Measurements from ENCODE around the gene AFF3. TPM values are rescaled to one million over a fixed set of nuclear protein-coding genes. Genes with fewer than 3 reads are reported as not detected.

The AFF3 gene
- total and polyA plus RNA-seq, 10 of the 15 experiments (the other 5 are each of a cell fraction or from before 2014, with no cell fraction given) = 0.26 to 5.5 (median 3.0) TPM

GRCh38 chr2:99822474-99823207 lies 319.7 kb downstream of the AFF3 start:
- 55% methylated on average over 9 of the region's 9 CpGs for WGBS (ENCODE audit: insufficient coverage, insufficient replicate concordance, low lambda C conversion rate, missing lambda C conversion rate)
- Histone ChIP-seq H4K20me1 (ENCODE audit: control insufficient read depth, insufficient read depth) (no peaks in the 10 kb centered on the region), H3K27ac (ENCODE audit: control insufficient read depth, insufficient read depth) (no peak overlapping the region), H3K4me3 (no peak overlapping the region), H3K4me1 (ENCODE audit: control insufficient read depth, insufficient read depth, low read length) (no peaks in the 10 kb centered on the region), H3K36me3 (ENCODE audit: control insufficient read depth in 2 of 2, insufficient read depth in 2 of 2, low read length in 1 of 2) (no peaks in the 10 kb centered on the region), H3K9ac (ENCODE audit: control insufficient read depth, insufficient read depth, low read length) (no peak overlapping the region), H2AFZ (ENCODE audit: control insufficient read depth, low read depth, low read length) (no peak overlapping the region), H3K9me3 (replicated peaks; ENCODE audit: control insufficient read depth, insufficient read depth, low read length) (no peaks in the 10 kb centered on the region), H3K27me3 (replicated peaks in 1 of 2; ENCODE audit: control insufficient read depth in 2 of 2, insufficient read depth in 2 of 2, low read length in 1 of 2) (no peaks in the 10 kb centered on the region), H3K79me2 (ENCODE audit: control insufficient read depth, insufficient read depth, low read length) (no peaks in the 10 kb centered on the region), H3K4me2 (ENCODE audit: control insufficient read depth, insufficient read depth) (no peak overlapping the region)
- CTCF ChIA-PET = no interaction called here
- DNase-seq (ENCODE audit: low read depth, low spot score) (no peak), ATAC-seq (no peak), FAIRE-seq (no peak)
- RAD21 ChIA-PET (ENCODE audit: unreplicated experiment) = no interaction called here
- TF ChIP-seq ZBTB33 (IDR thresholded peaks at IDR 0.05) = no peak
- TF ChIP-seq TAF1 (IDR thresholded peaks at IDR 0.05; ENCODE audit: borderline replicate concordance, low read depth, low read length) = no peak
- TF ChIP-seq BCL3 (IDR thresholded peaks at IDR 0.05; ENCODE audit: borderline replicate concordance, insufficient read depth, low read depth, low read length, poor library complexity, severe bottlenecking) = no peak
- TF ChIP-seq ZBTB11 (CRISPR knock-in tag; IDR thresholded peaks at IDR 0.05) = no peak
- SMC1A ChIA-PET (ENCODE audit: uncharacterized antibody, unreplicated experiment) = no interaction called here
- no TSS peak for BruUV-seq (replicated peaks)
- intact Hi-C loops (cut with micrococcal nuclease; ENCODE audit: unreplicated experiment) (no loop called here), in situ Hi-C loops (cut with MboI) (no loop called here)
- POLR2A ChIA-PET = no interaction called here

All from GM12878 (cell line).